ENCODE measurements around the gene CLPTM1.

CLPTM1 gene

DNA sequence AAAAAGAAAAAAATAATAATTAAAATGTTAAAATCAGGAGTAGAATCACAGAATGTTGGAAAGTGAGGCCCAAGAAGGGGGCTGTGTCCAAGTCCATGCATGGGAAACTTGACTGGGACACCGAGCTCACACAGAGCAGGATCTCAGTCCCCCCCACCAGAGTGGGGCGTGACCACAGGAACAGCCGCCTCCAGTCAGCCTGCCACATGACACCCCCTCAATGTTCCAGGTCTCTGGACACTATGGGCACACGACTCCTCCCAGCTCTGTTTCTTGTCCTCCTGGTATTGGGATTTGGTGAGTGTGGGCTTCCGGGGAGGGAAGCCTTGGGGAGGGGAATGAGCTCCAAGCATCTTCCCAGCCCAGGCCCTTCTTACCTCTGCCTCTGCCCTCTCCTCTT, 6.9 kb upstream of the CLPTM1 start:
- no peak for DNase-seq (ENCODE audit: low read depth)
- TF ChIP-seq, protein P1, sequence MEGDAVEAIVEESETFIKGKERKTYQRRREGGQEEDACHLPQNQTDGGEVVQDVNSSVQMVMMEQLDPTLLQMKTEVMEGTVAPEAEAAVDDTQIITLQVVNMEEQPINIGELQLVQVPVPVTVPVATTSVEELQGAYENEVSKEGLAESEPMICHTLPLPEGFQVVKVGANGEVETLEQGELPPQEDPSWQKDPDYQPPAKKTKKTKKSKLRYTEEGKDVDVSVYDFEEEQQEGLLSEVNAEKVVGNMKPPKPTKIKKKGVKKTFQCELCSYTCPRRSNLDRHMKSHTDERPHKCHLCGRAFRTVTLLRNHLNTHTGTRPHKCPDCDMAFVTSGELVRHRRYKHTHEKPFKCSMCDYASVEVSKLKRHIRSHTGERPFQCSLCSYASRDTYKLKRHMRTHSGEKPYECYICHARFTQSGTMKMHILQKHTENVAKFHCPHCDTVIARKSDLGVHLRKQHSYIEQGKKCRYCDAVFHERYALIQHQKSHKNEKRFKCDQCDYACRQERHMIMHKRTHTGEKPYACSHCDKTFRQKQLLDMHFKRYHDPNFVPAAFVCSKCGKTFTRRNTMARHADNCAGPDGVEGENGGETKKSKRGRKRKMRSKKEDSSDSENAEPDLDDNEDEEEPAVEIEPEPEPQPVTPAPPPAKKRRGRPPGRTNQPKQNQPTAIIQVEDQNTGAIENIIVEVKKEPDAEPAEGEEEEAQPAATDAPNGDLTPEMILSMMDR (IDR thresholded peaks at IDR 0.05; ENCODE audit: low read depth, low read length, missing control alignments): no peak
- no peak overlapping the region for H3K4me3 ChIP-seq (ENCODE audit: low read depth, low read length)

DNA sequence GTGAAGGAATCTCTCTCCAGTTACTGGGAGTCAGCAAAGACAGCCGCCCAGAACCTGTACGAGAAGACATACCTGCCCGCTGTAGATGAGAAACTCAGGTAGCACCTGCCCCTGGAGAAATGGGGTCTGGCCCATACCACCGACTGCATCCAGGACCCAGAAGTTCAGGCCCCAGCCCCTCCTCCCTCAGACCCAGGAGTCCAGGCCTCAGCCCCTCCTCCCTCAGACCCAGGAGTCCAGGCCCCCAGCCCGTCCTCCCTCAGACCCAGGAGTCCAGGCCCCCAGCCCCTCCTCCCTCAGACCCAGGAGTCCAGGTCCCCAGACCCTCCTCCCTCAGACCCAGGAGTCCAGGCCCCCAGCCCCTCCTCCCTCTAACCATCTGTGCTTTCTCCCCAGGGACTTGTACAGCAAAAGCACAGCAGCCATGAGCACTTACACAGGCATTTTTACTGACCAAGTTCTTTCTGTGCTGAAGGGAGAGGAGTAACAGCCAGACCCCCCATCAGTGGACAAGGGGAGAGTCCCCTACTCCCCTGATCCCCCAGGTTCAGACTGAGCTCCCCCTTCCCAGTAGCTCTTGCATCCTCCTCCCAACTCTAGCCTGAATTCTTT, 6.3 kb upstream of the CLPTM1 start:
- H3K4me3 ChIP-seq (ENCODE audit: low read depth, low read length): no peak overlapping the region
- TF ChIP-seq, protein P1 (IDR thresholded peaks at IDR 0.05; ENCODE audit: low read depth, low read length, missing control alignments): no peak
- no peak for DNase-seq (ENCODE audit: low read depth)

DNA sequence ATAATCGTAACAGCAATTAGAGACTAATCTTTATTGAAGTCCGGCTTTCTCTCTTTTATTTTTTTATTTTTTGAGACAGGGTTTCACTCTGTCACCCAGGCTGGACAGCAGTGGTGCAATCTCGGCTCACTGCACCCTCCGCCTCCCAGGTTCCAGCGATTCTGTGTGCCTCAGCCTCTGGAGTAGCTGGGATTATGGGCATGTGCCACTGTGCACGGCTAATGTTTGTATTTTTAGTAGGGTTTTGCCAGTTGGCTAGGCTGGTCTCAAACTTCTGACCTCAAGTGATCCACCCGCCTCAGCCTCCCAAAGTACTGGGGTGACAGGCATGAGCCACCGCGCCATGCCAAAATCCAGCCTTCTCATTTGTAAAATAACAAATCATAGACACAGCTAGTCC, 5.6 kb upstream of the CLPTM1 start:
- DNase-seq (ENCODE audit: low read depth): no peak
- TF ChIP-seq, protein P1 (IDR thresholded peaks at IDR 0.05; ENCODE audit: low read depth, low read length, missing control alignments): no peak
- no peak overlapping the region for H3K4me3 ChIP-seq (ENCODE audit: low read depth, low read length)

DNA sequence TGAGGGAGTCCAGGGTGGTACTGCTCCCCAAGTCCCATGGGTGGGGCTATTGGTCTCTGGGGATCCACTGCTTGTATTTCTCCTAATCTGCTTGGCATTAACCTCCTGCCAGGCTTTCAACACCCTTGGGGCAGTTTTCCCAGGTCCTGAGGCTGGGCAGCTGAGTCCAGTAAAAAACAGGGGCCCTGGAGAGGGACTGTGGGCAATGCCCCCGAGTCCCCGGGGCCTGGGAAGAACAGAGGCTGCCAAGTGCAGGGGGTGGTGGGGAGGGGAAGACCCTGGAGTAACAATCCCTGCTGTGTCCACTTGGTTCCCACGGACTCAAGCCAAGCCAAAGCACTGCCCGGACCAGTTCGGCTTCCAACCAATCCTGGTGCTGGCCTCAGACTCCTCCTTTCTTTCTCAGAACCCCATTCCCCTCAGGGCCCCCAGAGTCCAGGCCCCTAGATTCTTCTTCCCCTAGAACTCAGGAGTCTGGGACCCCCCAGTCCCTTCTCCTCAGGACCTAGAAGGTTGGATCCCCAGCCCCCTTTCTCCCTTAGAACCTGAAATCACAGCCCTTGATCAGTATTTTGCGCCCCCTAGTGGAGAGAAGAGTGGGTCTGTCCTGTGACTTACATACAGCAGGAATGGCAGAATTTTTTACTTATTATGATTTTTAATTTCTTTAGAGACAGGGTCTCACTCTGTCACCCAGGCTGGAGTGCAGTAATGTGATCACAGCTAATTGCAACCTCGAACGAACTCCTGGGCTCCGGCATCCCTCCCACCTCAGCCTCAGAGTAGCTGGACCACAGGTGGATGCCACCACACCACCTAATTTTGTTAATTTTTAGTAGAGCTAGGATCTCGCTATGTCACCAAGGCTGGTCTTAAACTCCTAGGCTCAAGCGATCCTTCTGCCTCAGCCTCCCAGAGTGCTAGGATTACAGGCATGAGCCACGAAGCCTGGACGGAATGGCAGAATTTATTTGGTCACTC, 3.7 kb upstream of the CLPTM1 start:
- H3K4me3 ChIP-seq (ENCODE audit: low read depth, low read length): no peak overlapping the region
- TF ChIP-seq, protein P1 (IDR thresholded peaks at IDR 0.05; ENCODE audit: low read depth, low read length, missing control alignments): peak; percentile 72
- no peak for DNase-seq (ENCODE audit: low read depth)

DNA sequence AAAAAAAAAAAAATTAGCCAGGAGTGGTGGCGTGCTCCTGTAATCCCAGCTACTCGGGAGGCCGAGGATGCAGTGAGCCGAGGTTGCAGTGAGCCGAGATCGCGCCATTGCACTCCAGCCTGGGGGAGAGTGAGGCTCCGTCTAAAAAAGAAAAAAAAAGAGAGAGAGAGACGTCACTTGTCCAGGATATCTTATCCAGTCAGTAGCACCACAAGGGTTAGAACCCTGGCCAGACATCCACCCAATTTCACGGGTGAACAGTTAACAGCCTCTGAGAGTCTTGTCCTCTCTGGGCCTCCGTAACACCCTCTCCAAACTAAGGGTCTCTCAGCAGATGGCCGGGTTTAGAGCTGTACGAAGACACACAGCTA, 917 bp upstream of the CLPTM1 start:
- no peak for DNase-seq (ENCODE audit: low read depth)
- H3K4me3 ChIP-seq (ENCODE audit: low read depth, low read length): peak overlapping the region; percentile 57
- TF ChIP-seq, protein P1 (IDR thresholded peaks at IDR 0.05; ENCODE audit: low read depth, low read length, missing control alignments): no peak

DNA sequence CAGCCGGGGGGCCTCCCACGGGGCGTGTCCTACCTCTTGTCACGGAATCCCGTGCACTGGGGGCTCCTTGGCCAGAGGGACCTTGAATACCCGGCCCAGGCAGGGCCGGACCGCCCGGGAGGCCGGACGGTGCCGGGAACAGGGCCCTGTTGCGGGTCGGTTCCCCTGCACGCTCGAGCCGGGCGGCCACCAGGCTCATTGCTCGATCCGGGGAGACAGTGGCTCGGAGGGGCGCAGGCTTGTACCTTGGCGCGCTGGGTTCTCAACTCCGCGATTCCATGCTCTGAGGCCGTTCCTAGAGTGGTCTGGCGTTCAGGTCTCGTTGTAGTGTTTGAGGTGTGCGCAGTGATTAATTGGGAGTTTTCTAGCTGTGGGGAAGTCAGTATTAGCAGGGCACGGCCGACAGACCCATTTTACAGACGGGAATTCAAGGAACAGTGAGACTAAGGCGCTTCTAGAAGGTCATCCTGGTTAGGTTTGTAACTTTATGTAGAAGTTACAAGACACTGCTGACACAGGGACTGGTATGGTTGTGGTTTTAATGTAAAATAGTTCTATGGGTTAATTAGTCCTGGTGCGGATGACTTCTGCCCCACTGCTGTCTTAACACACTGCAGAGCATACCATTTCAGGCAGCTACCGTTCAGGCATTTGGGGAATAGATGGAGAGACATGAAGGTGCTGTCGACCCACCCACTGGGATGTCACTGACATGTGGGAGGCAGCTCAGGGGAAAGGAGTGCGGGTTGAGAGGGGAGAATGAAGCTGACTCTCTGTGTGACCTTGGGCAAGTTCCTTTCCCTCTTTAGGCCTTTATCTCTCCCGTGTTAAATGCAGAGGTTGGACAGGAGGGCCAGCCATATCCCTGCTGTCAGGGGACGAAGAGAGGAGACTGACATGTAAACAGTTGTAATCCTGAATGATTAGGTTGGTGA, 592 bp downstream of the CLPTM1 start:
- peak overlapping the region; percentile 78 for H3K4me3 ChIP-seq (ENCODE audit: low read depth, low read length)
- TF ChIP-seq, protein P1 (IDR thresholded peaks at IDR 0.05; ENCODE audit: low read depth, low read length, missing control alignments): no peak
- no peak for DNase-seq (ENCODE audit: low read depth)
